Measurements from ENCODE around the gene SETD2. TPM values are rescaled to one million over a fixed set of nuclear protein-coding genes. Genes with fewer than 3 reads are reported as not detected.

The SETD2 gene
- total RNA-seq, 1 donor from 2014 or later, result 65.7 TPM

DNA sequence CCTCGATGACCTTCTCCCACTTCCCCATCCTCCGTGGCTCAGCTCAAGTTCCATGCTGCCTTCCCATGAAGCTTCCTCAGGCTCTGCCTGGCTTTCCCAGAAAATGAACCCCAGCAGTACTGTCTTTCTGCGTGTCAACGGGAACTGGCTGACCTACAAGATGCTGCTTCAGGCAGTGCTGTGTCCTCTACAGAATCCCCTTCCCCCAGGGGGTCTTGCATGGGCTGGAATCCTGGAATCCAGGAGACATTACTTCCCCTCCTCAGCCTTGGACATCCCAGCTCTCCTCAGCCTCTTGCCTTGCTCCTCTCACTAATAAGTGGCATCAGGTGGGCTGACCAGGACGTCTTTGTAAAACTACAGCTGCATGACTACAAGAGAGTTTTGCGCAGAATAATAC is 192.8 kb downstream of the SETD2 start:
- Mint-ChIP-seq H3K36me3 (ENCODE audit: low read depth) (peaks cover 47% of the 10 kb centered on the region), H3K4me3 (peak overlapping the region; percentile 56), H3K4me1 (peaks cover 88% of the 10 kb centered on the region), H3K9me3 (no peaks in the 10 kb centered on the region), H3K27ac (peak overlapping the region; percentile 86), H3K27me3 (no peaks in the 10 kb centered on the region)
- DNase-seq (no peak), ATAC-seq (ENCODE audit: low read depth) (no peak)
- CTCF ChIA-PET, result interaction anchor here (1.4 kb wide), 1 partner anchor 48 kb away, joined by 4 read pairs; no protein-coding TSS in a partner anchor
- POLR2A ChIA-PET, result interaction anchor here (1.0 kb wide), 1 partner anchor 15 kb away, joined by 4 read pairs; no protein-coding TSS in a partner anchor
- intact Hi-C loops (cut with micrococcal nuclease), result loop anchor here (10.0 kb wide), 2 partner anchors 436 to 544 kb away; partner anchors contain the start of gene ELP6
- TF ChIP-seq, protein P1, sequence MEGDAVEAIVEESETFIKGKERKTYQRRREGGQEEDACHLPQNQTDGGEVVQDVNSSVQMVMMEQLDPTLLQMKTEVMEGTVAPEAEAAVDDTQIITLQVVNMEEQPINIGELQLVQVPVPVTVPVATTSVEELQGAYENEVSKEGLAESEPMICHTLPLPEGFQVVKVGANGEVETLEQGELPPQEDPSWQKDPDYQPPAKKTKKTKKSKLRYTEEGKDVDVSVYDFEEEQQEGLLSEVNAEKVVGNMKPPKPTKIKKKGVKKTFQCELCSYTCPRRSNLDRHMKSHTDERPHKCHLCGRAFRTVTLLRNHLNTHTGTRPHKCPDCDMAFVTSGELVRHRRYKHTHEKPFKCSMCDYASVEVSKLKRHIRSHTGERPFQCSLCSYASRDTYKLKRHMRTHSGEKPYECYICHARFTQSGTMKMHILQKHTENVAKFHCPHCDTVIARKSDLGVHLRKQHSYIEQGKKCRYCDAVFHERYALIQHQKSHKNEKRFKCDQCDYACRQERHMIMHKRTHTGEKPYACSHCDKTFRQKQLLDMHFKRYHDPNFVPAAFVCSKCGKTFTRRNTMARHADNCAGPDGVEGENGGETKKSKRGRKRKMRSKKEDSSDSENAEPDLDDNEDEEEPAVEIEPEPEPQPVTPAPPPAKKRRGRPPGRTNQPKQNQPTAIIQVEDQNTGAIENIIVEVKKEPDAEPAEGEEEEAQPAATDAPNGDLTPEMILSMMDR (IDR thresholded peaks at IDR 0.05), result no peak

DNA sequence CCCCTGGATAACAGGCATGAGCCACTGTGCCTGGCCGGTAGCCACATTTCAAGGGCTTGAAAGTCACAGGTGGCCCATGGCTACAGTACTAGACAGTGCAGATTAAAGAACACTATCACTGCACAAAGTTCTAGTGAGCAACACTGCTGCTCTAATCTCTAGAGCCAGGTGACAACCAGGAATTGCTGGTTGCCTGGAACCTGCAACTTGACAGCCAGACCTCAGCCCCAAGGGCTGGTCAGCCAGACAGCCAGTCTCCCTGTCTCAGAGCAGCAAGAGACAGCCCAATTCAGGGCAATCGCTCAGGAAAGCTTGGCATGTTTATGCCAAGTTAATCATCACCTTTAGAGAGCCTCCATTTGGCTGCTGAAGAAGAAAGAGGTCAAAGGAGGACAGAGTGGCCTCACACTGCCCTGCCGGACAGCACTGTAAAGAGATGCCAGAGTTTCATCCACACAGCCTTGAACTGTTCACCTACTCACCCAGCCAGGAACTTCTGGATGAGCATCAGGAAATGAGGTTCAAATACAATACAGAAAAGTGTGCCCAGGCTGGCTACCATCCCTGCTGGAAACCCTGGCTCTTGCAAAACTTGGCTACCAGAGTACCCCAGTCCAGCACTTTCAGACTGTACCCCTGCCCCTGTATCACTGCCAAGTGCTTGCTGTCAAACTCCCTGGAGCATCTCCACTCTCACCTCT is 193.4 kb downstream of the SETD2 start:
- H3K9me3 Mint-ChIP-seq, result no peaks in the 10 kb centered on the region
- POLR2A ChIA-PET, result interaction anchor here (1.0 to 1.3 kb wide), 2 partner anchors 11 to 15 kb away, joined by 3 to 4 read pairs; no protein-coding TSS in a partner anchor
- TF ChIP-seq, protein P1 (IDR thresholded peaks at IDR 0.05), result no peak
- CTCF ChIA-PET, result interaction anchor here (1.4 kb wide), 1 partner anchor 47 kb away, joined by 4 read pairs; no protein-coding TSS in a partner anchor
- peaks cover 92% of the 10 kb centered on the region for H3K4me1 Mint-ChIP-seq
- H3K36me3 Mint-ChIP-seq (ENCODE audit: low read depth), result peaks cover 51% of the 10 kb centered on the region
- H3K27me3 Mint-ChIP-seq, result no peaks in the 10 kb centered on the region
- ATAC-seq (ENCODE audit: low read depth) (no peak), DNase-seq (no peak)
- peak overlapping the region; percentile 56 for H3K4me3 Mint-ChIP-seq
- H3K27ac Mint-ChIP-seq, result peak overlapping the region; percentile 86
- intact Hi-C loops (cut with micrococcal nuclease), result loop anchor here (10.0 kb wide), 2 partner anchors 436 to 544 kb away; partner anchors contain the start of gene ELP6

DNA sequence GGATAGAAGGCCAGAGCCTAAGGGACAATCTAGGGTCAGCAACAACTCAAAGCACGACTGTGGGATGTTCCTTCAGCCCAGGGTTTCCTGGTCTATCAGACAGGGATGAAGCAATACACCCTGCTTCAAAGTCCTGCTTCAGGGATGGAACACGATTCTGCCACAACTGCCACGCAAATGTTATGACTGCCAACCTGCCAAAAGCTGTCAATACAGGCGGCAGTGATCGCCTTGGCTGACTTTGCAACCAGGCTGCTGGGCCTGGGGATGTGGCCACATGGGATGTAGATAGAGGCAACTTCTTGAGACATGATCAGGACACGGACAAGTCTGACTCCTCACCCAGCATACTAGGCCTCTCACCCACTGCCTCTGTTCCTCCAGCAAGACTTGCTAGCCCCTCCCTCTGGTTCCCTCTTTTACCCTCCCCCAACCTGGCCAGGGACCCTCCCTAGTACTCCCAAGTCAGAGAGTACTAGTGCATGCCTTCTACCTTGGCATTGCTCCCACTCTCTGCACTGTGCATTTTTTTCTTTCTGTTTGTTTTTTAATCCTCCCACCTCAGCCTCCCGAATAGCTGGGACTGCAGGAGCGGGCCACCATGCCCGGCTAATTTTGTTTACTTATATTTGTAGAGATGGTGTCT is 195.0 kb downstream of the SETD2 start:
- H3K4me1 Mint-ChIP-seq, result peaks cover 88% of the 10 kb centered on the region
- ChIA-PET POLR2A (interaction anchor here (0.7 to 1.2 kb wide), 3 partner anchors 13 to 1505 kb away, joined by 3 read pairs; no protein-coding TSS in a partner anchor), CTCF (no interaction called here)
- no peaks in the 10 kb centered on the region for H3K9me3 Mint-ChIP-seq
- TF ChIP-seq, protein P1 (IDR thresholded peaks at IDR 0.05), result no peak
- no peak for DNase-seq
- intact Hi-C loops (cut with micrococcal nuclease), result no loop called here
- no peak for ATAC-seq (ENCODE audit: low read depth)
- no peaks in the 10 kb centered on the region for H3K27me3 Mint-ChIP-seq
- no peak overlapping the region for H3K4me3 Mint-ChIP-seq
- H3K27ac Mint-ChIP-seq, result no peak overlapping the region
- H3K36me3 Mint-ChIP-seq (ENCODE audit: low read depth), result peaks cover 49% of the 10 kb centered on the region

- Mint-ChIP-seq H3K27me3 (no peaks in the 10 kb centered on the region), H3K4me3 (peak overlapping the region; percentile 62), H3K4me1 (peaks cover 82% of the 10 kb centered on the region), H3K9me3 (no peaks in the 10 kb centered on the region), H3K36me3 (ENCODE audit: low read depth) (peaks cover 59% of the 10 kb centered on the region), H3K27ac (peak overlapping the region; percentile 74)
- CTCF ChIA-PET, result interaction anchor here (1.6 kb wide), 1 partner anchor 10 kb away, joined by 3 read pairs; the partner anchor contains the start of gene CCDC12
- POLR2A ChIA-PET, result interaction anchor here (1.1 to 3.5 kb wide), 5 partner anchors 8 to 36 kb away, joined by 4 to 32 read pairs (median 4); partner anchors contain the start of genes CCDC12 and NBEAL2
- ATAC-seq (ENCODE audit: low read depth) (no peak), DNase-seq (no peak)
- intact Hi-C loops (cut with micrococcal nuclease), result loop anchor here (1.0 kb wide), 1 partner anchor 31 kb away; no protein-coding TSS in a partner anchor
- TF ChIP-seq, protein P1 (IDR thresholded peaks at IDR 0.05), result no peak
These were observed 197.1 kb downstream of the SETD2 start for GRCh38 chr3:46966811-46967210.

Other genes starting within 250 kb of the SETD2 start
- gene CCDC12, start 187.4 kb downstream of the SETD2 start, total RNA-seq, result 93.8 and 98.4 TPM in 2 replicates
- gene NBEAL2, start 184.4 kb downstream of the SETD2 start, total RNA-seq, result 79.8 and 98.6 TPM in 2 replicates
- 2.3 and 2.5 TPM in 2 replicates for gene KIF9, start 118.7 kb upstream of the SETD2 start, total RNA-seq
- 36.6 and 38.0 TPM in 2 replicates for gene KLHL18, start 118.8 kb upstream of the SETD2 start, total RNA-seq
- gene PTPN23, start 216.9 kb upstream of the SETD2 start, total RNA-seq, result 44.0 and 50.3 TPM in 2 replicates